COLO668 (cell line): ENCODE results near the gene ATL2.

Source experiments
- DNase-seq: peaks from one replicate; lab custom pipeline; 2025; ENCODE audit not compliant: unreplicated experiment; lab: John Stamatoyannopoulos, UW

Gene ATL2

GRCh38 chr2:38255211-38255610, 121.9 kb downstream of the ATL2 start:
- no peak for DNase-seq

DNA sequence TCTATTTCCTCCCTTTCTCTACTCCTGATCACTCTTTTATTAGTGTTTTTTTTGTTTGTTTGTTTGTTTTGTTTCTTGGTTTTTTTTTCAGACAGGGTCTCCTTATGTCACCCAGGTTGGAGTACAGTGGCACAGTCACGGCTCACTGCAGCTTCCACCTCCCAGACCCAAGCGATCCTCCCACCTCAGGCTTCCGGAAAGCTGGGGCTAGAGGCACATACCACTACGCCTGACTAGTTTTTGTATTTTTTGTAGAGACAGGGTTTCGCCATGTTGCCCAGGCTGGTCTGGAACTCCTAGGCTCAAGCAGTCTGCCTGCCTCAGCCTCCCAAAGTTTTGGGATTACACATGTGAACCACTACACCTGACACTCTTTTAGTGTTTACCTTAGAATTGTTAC, 122.3 kb downstream of the ATL2 start:
- no peak for DNase-seq

DNA sequence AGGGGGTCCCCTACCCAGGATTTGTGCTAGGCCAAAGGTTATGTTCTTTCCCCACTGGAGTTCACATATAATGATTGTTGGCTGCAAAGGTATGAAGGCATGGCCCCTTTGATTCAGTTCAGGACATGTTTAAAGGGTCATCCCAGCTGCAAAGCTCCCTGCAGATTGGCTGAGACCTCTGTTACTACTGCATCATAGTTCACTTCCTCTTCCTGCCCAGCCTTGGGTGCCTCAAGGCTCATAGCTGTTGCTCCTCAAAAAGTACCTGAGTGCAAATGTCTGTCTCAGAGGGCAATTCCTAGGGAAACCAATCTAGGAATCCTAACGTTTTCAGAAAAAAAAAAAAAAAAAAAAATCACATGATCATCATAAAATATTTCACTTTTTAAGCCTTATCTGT, 125.1 kb downstream of the ATL2 start:
- no peak for DNase-seq

DNA sequence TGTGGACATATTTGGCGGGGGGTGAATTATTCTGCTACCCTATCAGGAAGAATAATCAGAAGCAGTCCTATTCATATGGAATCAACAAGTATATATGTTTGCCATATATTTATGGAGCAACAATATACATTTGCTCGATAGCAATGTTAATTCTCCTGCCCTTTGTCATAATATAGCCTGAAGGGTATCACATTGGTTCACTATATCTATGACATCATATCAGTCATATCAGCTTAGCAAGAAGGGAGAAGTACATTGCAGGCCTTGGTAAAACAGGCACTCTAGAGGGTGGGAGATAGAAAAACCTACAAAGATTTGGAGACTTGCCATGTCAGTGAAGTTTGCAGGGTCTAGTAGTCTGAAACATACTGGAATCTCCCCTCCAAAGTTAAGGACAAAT, 128.4 kb downstream of the ATL2 start:
- DNase-seq: no peak

- no peak for DNase-seq
Measured at GRCh38 chr2:38248255-38248654, 128.8 kb downstream of the ATL2 start.

DNA sequence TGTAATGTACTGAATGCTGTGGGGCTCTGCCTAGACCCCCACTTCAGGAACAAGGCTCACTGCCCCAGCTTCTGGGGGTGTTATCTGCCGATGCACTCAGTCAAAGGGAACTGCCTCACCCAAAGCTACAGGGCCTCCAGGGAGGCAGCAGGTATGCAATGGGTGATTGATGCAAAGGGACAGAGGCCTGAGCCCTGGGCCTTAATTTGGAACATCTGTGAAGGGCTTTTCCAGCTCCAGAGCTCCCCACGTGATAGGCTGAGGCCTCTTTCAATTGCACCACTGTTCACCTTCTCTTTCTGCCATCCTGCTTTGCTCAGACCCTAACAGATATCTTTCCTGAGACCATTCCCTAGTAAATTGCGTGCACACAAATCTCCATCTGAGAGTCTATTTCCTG, 131.0 kb downstream of the ATL2 start:
- no peak for DNase-seq

DNA sequence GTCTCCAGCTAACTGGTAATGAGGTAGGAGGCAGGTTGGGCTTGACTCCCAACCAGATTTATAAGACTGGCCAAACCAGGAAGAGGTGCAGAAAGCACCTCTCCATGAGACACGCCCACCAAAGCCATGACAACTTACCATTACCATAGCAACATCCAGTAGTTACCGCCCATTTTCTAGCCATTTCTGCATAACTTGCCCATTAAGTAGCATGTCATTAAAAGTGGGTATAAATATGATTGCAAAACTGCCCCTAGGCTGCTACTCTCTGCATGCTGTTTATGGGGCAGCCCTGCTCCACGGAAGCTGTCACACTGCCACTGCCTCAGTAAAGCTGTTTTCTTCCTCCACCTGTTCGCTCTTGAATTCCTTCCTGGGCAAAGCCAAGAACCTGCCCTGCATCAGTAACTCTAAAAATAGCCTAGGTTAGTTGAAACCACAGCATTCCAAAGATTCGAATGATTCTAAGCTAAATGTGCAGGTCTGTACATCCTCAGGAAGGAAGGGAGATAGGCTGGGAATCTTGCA, 131.9 kb downstream of the ATL2 start:
- DNase-seq: no peak

DNA sequence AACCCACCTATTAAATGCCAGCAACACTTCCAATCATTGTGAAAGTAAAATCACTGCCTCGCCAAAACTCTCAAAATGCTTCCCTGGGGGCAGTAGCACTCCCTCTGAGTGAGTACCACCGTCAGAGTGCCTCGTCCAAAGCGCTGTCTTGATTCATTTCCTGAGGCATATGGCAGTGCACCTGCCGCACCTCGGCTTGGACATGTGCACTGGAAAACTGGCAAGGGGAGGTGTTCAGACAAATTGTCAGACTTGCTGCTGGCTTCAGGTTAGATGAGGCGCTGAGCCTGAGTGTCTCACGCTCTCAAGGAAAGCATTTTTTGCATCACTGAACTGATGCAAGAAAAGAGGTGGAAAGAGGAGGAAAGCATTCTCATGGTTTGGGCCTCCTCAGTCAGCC, 132.8 kb downstream of the ATL2 start:
- DNase-seq: no peak
